Occipital lobe (tissue), 2 donors: ENCODE measurements around the gene COBL. TPM values are rescaled to one million over a fixed set of nuclear protein-coding genes. Genes with fewer than 3 reads are reported as not detected.

Source experiments
- DNase-seq: peaks from one replicate; lab custom pipeline; 2025; lab: John Stamatoyannopoulos, UW
- total RNA-seq: library from RNA; depleted of rRNA; stranded (reverse); fragments of >200 nt; gene quantifications from one replicate; pipeline ENCODE4 v1.2.3, GENCODE V29; 2014

Gene COBL
- total RNA-seq, 1 donor from 2014 or later: 6.4 TPM

- DNase-seq: no peak
Observed at GRCh38 chr7:51255536-51256208, 60.9 kb downstream of the COBL start.

DNA sequence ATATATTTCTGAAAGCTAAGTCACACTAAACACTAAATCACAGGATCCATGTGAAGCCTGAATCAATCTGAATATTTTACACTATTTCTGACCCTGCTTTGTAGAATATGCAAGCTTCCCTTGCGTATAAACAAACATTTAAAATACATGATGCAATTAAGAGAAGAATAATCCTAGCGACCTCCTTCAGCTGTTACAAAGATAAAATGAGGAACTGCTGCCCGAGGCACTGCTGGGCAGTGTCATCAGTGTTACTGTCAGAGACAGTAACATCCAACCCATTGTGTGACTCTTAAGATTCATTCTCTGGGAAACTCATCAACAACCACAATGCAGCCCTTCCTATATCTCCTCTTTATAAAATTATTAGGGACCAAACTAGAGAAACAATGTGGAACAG, 61.6 kb downstream of the COBL start:
- no peak for DNase-seq

- no peak for DNase-seq
Observed at GRCh38 chr7:51253157-51253556, 63.5 kb downstream of the COBL start.

- DNase-seq: no peak
Observed at GRCh38 chr7:51251290-51251689, 65.3 kb downstream of the COBL start.

DNA sequence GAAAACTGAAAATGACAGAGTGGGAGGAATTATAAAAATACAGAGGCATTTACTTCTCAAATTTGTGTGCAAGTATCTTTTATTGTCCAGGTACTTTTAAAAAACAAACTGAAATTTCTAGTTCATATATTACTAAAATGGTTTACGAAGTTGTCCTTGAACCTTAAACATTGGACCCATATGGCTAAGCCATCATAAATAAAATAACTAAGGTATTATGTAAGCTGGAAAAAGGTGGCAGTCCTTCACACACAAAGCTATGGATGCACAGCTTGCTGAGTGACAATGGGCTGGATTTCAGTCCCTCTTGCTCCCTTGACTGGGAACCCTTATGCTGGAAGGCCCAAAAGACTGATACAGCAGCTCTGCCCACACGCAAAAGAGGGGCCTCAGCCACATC, 66.1 kb downstream of the COBL start:
- no peak for DNase-seq

DNA sequence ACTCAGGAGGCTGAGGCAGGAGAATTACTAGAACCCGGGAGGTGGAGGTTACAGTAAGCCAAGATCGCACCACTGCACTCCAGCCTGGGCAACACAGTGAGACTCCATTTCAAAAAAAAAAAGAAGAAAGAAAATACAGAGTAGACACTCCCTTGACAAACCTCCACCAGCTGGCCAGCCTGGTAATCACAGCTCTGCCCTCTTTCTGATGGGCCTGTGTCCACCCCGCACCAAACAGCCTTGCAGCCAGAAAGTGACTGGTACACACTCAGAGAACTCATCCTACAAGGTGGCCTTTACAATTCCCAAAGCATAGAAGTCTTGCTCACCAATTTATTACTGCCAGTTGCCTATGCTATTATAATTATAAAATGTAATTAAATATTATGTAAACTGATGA, 66.6 kb downstream of the COBL start:
- no peak for DNase-seq

DNA sequence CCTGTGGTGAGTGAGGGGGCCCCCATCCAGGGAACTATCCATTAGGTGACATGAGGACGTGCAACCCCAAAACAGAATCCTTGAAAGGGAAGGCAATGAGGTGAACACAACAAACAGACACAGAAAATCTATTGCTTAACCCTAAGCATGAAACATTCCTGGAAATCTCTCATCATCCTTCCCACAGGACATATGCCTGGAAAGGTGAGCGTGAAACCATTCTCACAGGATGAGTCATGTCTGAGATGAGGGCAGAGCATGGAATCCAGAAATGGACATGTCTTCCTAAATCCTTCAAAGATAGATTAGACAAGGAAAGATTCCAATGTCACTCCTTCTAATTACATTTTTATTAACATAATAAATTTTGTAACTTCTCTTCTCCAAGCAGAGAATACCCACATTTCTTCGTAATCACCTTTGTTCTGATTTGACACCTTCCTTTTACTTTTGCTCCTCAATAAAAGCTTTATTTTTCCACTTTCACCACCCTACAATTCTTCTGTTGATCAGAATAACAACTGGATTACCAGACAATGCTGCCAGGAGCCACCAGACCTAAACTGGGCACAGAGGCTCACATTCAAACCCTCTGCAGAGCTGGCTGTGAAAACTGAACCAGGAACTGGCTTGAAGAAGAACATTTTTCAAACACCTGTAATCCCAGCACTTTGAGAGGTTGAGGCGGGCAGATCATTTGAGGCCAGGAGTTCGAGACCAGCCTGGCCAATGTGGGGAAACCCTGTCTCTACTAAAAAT, 67.2 kb downstream of the COBL start:
- no peak for DNase-seq

GRCh38 chr7:51246258-51247245, 70.1 kb downstream of the COBL start:
- DNase-seq: peak; percentile 66

GRCh38 chr7:51244885-51245284, 71.7 kb downstream of the COBL start:
- no peak for DNase-seq

GRCh38 chr7:51244053-51244452, 72.6 kb downstream of the COBL start:
- DNase-seq: no peak

DNA sequence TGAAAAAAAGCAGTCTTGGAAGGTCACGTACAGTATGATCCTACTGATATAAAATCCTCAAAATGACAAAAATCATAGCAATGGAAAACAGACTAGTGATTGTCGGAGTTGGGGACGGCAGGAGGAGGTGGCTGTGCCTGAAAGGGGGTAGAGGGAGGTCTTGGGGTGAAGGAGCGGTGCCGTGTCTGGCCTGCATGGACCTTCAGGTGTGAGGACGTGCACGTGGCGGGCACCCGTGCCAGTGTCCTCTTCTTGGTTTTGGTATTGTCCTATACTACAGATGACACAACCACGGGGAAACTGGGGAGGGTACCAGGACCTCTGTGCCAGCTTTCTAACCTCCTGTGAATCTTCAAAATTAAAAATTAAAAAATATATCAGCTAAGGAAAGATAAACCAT, 73.0 kb downstream of the COBL start:
- no peak for DNase-seq

DNA sequence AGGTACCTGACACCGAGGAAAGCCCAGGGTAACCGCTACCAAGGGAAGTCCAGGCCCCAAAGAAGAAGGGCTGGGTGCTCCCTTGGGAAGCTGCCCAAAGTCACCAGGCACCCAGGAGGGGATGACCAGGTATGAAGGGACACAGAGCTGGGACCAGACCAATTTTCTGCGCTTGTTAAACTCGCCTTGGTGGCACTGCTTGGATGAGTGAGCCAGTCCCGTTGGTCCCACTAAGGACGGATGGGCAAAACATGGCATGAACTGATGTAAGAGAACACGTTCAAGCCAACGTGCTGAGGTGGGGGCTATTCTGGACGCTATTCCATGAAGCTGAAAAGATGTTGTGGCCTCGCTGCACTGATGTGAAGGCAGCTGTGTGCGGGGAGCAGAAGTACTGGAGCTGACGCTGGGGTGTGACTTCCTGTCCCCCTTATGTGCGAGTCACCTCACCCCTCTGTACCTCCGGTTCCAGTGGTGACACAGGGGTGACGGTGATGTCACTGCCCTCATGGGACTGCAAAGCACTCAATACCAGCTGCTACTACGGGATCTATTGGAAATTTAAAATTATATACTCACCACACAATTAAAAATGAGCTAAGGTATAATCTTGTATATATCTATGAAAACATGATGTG, 73.6 kb downstream of the COBL start:
- DNase-seq: no peak

- DNase-seq: no peak
Observed at GRCh38 chr7:51242007-51242691, 74.5 kb downstream of the COBL start.

DNA sequence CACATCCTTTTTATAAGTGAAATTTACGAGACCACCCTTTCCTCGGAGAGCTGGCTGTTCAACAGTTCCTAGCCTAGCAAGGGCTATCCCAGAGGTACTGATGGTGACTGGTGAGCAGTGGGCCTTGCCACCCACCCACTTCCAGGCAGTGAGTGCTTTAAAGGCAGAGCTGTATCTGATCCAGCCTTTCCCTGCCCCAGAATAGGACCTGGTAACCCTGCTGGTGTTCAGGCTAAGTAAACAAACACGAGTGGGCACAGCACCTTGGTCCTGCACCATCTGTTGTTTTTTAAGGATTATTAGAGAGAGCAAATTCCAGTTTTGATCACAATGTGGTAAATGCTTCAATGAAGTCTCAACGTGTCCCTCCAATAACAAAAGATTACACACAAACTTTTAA, 75.7 kb downstream of the COBL start:
- no peak for DNase-seq

- no peak for DNase-seq
Observed at GRCh38 chr7:51239691-51240090, 76.9 kb downstream of the COBL start.

DNA sequence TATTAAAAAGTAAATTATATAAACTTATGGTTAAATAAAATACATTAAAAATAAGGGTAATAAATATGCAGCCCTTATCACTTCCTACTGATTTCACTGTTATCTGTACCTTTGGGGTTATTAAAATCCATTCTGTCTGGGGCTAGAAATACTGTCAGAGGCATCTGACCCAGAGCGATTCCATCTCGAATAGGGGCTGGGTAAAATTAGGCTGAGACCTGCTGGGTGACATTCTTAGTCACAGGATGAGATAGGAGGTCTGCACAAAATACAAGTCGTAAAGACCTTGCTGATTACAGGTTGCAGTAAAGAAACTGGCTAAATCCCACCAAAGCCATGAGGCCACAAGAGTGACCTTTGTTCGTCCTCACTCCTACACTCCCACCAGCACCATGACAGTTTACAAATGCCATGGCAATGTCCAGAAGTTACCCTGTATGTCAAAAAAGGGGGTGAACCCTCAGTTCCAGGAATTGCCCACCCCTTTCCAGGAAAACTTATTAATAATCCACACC, 77.6 kb downstream of the COBL start:
- DNase-seq: no peak

DNA sequence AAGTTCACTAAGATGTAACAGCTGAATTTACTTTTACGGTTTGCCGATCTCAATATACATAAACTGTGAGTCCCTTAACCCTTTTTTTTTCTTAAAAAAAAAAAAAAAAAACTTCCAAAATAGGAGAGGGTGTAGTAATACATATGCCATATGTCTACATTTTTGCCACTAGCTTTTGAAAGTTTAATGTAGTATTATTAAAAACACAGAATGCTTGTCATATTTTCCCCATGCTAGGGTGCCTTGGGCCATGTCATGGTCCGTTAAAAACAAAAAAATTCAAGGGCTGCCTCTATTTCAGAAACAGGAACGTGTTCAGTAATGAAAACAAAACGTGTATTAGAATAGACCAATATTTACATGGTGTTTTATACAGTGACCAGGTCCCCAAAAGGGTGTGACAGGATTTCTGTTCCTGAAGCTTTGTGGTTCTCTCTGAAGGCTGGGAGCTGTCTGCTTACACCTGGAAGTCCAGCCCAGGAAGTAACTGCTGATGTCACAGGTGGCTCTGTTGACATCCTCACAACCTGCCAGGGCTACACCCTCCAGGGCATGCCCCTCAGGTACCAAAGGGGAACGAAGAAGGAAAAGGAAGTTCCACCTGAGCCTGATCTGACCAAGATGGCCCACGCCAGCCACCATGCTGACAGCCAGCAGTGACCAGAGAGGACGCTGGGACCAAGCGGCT, 79.0 kb downstream of the COBL start:
- no peak for DNase-seq

GRCh38 chr7:51236470-51237132, 80.0 kb downstream of the COBL start:
- no peak for DNase-seq

DNA sequence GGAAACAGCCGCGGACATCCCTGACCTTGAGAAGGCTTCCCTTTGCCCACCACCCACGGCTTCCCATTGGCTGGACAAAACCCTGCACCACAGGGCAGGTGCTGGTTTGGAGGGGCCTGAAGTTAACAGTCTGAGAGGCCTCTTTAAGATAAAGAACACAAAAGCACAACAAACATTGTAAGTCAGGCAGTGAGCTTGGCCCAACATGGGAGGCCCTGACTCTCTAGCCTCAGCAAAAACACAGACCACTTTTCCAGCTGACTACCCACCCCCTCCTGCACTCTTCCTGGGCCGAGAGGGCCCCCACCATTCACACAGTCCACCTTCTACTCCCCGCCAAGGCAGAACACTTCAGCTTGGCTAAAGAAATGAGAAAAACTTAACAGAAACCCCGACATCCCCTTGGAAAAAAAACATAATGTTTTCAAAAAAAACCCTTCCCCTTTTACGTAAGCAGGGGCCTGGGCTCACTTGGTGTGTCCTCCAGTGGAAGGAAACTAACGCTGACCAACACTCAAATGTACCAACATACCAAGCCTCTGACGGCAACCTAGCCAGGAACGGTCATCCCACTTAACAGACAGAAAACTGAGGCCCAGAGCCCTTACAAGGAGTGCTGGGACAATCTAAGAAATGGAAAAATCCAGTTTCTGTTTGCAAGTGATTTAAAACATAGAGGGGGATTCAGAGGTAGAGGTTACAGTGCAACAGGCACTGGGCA, 80.9 kb downstream of the COBL start:
- no peak for DNase-seq
